ENCODE data around the gene CCDC200. TPM values are rescaled to one million over a fixed set of nuclear protein-coding genes. Genes with fewer than 3 reads are reported as not detected.
"Not testable (repeated sequence)": the region's sequence is repeated elsewhere in the genome, so short reads cannot be mapped to it uniquely, and the experiment has no call there.

The CCDC200 gene
- not detected for total RNA-seq
- long read RNA-seq, partial matches to known transcripts, result 0 of 13 reads
- long read RNA-seq, other reads (novel, unspliced or antisense), result 13 of 13 reads

DNA sequence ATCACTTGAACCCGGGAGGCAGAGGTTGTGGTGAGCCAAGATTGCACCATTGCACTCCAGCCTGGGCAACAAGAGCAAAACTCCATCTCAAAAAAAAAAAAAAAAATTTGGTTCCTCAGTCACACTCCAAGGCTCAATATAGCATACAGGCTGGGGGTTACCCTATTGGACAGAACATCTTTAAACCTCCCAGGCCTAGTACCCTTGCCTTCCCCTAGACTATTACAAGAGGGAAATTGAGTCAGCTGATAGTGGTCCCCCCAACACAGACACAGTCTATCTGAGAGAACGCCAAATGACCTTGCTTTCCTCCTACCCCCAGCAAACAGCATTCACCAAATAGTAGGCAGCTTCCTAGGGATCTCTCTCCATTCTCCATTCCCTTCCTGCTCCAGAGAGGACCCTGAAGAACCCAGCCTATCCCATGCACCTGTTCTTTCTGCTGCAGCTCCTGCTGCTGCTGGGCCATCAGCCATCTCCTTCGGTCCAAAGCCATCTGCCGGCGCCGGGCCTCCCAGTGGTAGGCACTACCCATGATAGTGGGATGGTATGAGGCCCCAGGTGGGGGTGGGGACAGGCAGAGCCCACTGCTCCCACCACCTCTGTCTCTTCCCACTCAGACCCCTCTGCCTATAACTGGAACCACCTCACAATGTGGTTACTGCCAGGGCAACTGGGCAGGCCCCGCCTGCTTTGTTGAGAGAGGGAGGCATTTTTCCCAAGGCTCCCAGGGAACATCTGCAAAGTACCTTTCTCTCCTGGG lies at the start of gene CCDC200:
Gene CCDC200, minus strand, starts transcription at position 604 of the 763 bp plus-strand sequence. Its CDS starts 69 bp downstream, at position 535.
- peak; percentile 17 for ATAC-seq
- intact Hi-C loops (cut with DNase I, micrococcal nuclease); DNase-seq: not testable (repeated sequence)

DNA sequence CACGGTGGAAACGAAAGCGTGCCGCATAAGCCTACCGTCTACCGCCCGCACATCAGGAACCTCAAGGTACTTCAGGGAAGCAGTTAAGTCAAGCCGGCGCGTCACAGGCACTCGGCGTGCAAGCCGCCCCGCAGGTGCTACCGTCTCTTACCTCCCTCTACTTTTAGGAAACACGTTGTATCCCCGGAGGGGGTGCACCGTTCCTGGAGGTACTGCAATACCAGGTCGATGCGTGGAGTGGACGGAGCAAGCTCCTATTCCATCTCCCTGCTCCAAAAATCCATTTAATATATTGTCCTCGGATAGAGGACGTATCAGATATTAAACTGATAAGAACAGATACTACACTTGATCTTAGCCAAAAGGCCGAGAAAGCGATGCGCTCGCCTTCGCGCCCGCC lies 44.5 kb upstream of the CCDC200 start:
- ATAC-seq; intact Hi-C loops (cut with DNase I, micrococcal nuclease); DNase-seq: not testable (repeated sequence)

DNA sequence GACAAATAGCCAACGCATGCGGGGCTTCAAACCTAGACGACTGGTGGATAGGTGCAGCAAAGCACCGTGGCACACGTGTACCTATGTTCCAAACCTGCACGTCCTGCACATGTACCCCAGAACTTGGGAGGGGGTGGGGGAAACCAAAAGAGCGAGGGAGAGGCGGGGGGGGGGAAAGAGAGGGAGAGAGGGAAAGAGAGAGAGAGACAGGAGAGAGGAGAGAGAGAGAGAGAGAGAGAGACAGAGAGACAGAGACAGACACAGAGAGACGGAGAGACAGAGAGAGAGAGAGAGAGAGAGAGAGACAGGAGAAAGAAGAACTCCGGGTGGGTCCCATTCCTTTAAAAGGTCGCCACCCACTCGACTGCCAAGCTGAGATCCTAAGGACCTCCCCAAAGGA lies 44.1 kb upstream of the CCDC200 start:
- ATAC-seq; intact Hi-C loops (cut with DNase I, micrococcal nuclease); DNase-seq: not testable (repeated sequence)

DNA sequence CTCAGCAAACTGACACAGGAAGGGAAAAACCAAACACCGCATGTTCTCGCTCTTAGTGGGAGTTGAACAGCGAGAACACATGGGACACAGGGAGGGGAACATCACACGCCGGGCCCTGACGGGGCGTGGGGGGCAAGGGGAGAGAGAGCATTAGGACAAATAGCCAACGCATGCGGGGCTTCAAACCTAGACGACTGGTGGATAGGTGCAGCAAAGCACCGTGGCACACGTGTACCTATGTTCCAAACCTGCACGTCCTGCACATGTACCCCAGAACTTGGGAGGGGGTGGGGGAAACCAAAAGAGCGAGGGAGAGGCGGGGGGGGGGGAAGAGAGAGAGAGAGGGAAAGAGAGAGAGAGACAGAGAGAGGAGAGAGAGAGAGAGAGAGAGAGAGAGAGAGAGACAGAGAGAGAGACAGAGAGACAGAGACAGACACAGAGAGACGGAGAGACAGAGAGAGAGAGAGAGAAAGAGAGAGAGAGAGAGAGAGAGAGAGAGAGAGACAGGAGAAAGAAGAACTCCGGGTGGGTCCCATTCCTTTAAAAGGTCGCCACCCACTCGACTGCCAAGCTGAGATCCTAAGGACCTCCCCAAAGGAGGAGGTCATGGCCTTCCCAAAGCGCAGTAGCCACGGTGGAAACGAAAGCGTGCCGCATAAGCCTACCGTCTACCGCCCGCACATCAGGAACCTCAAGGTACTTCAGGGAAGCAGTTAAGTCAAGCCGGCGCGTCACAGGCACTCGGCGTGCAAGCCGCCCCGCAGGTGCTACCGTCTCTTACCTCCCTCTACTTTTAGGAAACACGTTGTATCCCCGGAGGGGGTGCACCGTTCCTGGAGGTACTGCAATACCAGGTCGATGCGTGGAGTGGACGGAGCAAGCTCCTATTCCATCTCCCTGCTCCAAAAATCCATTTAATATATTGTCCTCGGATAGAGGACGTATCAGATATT lies 42.4 kb upstream of the CCDC200 start:
- intact Hi-C loops (cut with DNase I, micrococcal nuclease); ATAC-seq: not testable (repeated sequence)

DNA sequence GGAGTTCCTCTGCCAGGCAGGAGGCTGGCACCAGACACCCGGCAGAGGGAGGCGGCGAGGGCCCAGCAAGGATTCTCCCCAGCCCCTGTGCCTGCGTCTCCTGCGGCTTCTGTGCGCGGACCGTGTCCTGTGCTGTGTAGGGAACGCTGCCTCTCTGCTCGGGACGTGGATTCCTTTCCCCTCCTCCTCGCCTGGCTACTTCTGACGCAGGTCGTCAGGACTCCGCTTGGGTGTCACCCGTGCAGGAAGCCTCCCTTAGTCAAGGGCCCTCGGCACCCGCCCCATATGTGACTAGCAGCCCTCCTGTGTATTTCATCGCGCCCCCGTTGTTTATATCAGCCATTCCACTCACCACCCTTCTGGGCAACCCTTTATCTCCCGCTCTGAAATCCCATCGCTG lies 18.0 kb upstream of the CCDC200 start:
- intact Hi-C loops (cut with DNase I, micrococcal nuclease); ATAC-seq: not testable (repeated sequence)

More for the DNA sequence above, 42.4 kb upstream of the CCDC200 start:
- not testable (repeated sequence) for DNase-seq

DNA sequence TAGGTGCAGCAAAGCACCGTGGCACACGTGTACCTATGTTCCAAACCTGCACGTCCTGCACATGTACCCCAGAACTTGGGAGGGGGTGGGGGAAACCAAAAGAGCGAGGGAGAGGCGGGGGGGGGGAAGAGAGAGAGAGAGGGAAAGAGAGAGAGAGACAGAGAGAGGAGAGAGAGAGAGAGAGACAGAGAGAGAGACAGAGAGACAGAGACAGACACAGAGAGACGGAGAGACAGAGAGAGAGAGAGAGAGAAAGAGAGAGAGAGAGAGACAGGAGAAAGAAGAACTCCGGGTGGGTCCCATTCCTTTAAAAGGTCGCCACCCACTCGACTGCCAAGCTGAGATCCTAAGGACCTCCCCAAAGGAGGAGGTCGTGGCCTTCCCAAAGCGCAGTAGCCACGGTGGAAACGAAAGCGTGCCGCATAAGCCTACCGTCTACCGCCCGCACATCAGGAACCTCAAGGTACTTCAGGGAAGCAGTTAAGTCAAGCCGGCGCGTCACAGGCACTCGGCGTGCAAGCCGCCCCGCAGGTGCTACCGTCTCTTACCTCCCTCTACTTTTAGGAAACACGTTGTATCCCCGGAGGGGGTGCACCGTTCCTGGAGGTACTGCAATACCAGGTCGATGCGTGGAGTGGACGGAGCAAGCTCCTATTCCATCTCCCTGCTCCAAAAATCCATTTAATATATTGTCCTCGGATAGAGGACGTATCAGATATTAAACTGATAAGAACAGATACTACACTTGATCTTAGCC lies 12.4 kb upstream of the CCDC200 start:
- DNase-seq; ATAC-seq; intact Hi-C loops (cut with DNase I, micrococcal nuclease): not testable (repeated sequence)

More for the DNA sequence above, 18.0 kb upstream of the CCDC200 start:
- not testable (repeated sequence) for DNase-seq

DNA sequence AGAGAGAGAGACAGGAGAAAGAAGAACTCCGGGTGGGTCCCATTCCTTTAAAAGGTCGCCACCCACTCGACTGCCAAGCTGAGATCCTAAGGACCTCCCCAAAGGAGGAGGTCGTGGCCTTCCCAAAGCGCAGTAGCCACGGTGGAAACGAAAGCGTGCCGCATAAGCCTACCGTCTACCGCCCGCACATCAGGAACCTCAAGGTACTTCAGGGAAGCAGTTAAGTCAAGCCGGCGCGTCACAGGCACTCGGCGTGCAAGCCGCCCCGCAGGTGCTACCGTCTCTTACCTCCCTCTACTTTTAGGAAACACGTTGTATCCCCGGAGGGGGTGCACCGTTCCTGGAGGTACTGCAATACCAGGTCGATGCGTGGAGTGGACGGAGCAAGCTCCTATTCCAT lies 11.2 kb upstream of the CCDC200 start:
- DNase-seq; intact Hi-C loops (cut with DNase I, micrococcal nuclease); ATAC-seq: not testable (repeated sequence)

DNA sequence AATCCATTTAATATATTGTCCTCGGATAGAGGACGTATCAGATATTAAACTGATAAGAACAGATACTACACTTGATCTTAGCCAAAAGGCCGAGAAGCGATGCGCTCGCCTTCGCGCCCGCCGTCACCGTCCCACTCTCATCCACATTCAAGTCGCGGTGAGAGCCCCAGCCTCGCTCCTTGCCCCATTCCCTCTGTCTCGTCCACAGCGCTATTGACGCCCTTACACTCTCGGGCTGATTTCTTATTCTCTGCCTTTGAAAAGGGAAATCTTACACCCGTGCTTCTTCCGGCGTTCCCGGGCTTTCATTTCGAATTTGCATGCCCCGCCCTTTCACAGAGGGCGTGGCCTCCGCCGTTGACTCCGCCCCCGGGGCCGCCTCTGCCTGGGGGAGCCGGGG lies 5.5 kb upstream of the CCDC200 start, which contains the start of gene RNU2-1:
Gene RNU2-1, minus strand, starts transcription at position 101 of the 400 bp plus-strand sequence.
- ATAC-seq; DNase-seq; intact Hi-C loops (cut with DNase I, micrococcal nuclease): not testable (repeated sequence)

DNA sequence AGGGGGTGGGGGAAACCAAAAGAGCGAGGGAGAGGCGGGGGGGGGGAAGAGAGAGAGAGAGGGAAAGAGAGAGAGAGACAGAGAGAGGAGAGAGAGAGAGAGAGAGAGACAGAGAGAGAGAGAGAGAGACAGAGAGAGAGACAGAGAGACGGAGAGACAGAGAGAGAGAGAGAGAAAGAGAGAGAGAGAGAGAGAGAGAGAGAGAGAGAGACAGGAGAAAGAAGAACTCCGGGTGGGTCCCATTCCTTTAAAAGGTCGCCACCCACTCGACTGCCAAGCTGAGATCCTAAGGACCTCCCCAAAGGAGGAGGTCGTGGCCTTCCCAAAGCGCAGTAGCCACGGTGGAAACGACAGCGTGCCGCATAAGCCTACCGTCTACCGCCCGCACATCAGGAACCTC lies 4.8 kb upstream of the CCDC200 start:
- DNase-seq; intact Hi-C loops (cut with DNase I, micrococcal nuclease); ATAC-seq: not testable (repeated sequence)

DNA sequence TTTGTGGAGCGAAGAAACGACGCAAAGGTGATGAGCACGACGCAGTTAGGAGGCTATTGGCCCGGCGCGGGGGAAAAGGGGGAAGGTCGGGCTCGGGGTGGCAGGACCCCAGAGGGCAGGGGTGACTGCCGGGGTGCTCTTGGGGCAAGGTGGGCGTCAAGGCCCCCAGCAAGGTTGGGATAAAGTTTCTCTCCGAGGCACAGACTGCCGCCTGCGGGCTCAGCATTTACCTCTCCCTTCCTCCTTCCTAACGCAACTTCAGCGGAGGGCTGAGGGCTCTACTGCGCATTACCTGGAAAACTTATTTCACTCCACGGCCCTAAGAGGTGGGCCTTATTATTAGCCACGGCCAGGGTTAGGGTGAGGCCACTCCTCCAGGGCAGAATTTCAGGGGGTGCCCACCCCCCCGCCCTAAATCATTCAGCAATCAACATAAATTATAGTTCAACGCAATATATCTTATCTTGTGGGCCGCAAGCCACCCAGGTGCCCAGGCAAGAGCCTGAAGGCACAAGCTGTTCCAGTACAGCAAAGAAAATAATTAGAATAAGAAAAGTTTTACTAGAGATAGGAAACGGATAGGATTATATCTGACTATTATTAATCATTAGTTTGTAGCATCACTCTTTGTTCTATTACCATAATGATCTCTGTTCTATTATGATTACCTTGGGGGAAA lies 3.7 kb upstream of the CCDC200 start:
- peak; percentile 52 to 77 for DNase-seq
- intact Hi-C loops (cut with DNase I, micrococcal nuclease); ATAC-seq: not testable (repeated sequence)

DNA sequence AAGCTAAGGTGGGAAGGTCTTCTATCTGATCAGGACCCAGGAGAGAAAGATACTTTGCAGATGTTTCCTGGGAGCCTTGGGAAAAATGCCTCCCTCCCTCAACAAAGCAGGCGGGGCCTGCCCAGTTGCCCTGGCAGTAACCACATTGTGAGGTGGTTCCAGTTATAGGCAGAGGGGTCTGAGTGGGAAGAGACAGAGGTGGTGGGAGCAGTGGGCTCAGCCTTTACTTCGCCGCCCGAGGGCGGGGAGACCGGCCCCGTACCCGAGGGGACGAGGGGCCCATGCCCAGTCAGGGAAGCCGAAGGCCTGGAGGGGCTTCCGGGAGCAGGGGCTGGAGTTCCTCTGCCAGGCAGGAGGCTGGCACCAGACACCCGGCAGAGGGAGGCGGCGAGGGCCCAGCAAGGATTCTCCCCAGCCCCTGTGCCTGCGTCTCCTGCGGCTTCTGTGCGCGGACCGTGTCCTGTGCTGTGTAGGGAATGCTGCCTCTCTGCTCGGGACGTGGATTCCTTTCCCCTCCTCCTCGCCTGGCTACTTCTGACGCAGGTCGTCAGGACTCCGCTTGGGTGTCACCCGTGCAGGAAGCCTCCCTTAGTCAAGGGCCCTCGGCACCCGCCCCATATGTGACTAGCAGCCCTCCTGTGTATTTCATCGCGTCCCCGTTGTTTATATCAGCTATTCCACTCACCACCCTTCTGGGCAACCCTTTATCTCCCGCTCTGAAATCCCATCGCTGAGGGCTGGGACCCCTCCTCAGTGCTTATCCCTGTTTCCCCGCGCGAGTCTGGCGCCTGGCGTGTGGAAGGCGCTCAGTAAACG lies 3.0 kb upstream of the CCDC200 start:
- DNase-seq; intact Hi-C loops (cut with DNase I, micrococcal nuclease): not testable (repeated sequence)
- peak; percentile 68 for ATAC-seq

DNA sequence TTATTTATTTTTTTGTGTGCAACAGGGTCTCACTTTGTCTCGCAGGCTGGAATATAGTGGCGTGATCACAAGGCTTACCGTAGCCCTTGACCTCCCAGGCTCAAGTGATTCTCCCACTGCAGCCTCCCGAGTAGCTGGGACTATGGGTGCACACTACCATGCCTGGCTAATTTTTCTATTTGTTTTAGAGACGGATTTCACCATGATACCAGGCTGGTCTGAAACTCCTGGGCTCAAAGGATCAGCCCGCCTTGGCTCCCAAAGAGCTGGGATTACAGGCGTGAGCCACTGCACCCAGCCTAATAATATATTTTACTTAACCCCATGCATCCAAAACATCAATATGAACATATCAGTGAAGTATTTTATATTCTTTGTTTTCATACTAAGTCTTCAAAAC lies 2.0 kb downstream of the CCDC200 start:
- intact Hi-C loops (cut with DNase I, micrococcal nuclease), result no loop called here
- ATAC-seq (no peak), DNase-seq (no peak)

DNA sequence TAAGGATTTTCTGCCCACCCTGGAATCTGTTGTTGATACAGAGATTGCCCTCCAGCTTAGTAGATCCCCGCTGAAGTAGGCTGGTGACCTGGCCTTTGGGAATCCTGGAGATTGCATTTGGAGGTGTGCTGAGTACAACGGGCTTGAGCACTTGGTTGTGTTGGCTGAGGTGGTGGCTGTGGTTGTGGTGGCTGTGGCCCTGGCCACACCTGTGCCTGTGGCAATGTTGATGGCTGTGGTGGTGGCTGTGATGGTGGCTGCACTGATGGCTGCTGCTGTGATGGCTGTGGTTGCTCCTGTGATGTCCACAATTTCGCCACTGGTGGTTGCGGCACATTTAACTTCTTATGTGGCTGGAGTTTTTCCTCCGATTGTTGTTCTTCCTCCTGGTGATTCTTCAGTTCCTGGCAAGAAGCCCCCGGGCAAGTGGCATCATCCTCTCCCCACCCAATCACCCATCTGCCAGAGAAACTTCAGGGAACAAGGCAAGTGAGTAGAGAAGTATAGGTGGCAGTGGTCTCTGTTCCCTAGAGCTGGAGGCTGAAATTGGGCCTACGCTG lies 4.2 kb downstream of the CCDC200 start:
- intact Hi-C loops (cut with DNase I, micrococcal nuclease), result no loop called here
- ATAC-seq (no peak), DNase-seq (no peak)

DNA sequence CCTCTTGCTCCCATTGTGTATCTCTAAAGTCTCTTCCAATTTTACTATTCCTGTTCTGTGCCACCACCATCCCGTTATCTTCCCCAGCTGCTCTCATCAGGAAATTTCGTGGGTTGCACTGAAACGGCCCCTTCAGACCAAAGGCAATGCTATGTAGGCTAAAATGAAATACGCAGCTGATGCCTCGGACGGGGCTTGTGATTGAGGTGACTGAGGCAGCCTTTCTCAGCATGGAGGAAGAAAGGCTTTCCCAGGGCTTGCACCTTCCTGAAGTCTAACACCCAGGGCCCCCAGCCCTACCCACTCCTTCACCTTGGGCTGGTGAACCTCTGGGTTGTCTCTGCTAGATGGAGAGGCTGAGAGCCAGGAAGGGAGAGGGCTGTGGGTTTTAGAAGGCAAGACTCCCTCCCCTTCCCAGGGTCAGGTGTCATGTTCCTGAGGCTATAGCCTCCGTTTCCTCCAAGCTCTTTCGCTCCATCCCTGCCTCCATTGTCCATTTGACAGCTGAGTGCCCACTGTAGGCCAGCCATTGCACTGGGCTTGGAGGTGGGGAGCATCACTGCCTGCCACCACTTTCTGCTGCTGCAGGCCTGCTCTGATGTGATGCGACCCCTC lies 7.8 kb downstream of the CCDC200 start:
- ATAC-seq, result no peak
- intact Hi-C loops (cut with DNase I, micrococcal nuclease), result no loop called here
- DNase-seq, result no peak

DNA sequence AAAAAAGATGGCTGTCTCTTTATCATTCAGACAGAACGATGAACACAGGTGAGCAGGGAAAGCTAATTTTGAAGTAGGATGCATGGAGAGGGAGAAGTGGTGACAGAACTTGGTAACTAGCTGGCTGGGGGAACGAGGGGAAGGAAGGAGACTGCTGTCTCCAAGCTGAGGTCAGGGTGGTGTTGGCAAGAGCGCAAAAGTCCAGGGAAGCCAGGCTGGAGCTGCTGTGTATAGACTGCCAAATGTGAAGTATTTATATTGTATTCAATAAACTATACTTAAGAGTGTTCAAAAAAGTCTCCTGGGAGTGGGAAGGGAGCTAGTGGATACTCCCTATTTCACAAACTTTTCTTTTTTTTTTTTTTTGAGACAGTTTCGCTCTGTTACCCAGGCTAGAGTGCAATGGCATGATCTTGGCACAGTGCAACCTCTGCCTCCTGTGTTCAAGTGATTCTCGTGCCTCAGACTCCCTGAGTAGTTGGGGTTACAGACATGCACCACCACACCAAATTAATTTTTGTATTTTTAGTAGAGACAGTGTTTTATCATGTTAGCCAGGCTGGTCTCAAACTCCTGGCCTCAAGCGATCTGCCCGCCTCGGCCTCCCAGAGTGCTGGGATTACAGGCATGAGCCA lies 8.6 kb downstream of the CCDC200 start:
- ATAC-seq (no peak), DNase-seq (no peak)
- intact Hi-C loops (cut with DNase I, micrococcal nuclease), result no loop called here

DNA sequence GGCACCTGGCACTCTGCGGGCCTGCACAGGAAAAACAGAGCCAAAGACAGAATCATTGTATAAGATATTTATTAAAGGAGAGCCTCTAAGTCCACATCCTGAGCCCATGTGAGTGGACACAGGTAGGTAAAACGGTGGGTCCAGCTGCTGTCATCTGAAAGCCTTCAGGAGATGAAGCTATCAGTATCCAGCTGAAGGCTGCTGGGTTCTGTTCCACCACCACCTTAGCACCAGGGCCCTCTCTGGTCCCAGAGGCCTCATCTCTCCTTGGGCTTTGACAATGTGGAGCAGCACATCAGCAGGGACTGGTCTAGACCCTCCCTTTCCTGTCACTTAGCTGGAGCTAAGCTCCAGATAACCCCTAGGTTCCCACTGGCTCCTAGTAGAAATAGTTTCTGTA lies 9.4 kb downstream of the CCDC200 start:
- intact Hi-C loops (cut with DNase I, micrococcal nuclease), result no loop called here
- ATAC-seq (no peak), DNase-seq (no peak)

Data from left colon (tissue), 2 donors.